HCT116 (cell line): ENCODE data around the gene SLC11A1. TPM values are rescaled to one million over a fixed set of nuclear protein-coding genes. Genes with fewer than 3 reads are reported as not detected.

ENCODE experiments used
- ATAC-seq: fragments of 200-7000 bp; cut with Tn5 transposase; 2 replicates; pipeline ENCODE4 v1.9.1; 2020; ENCODE audit warnings: mild to moderate bottlenecking, moderate library complexity
- BruUV-seq: library from RNA; stranded (reverse); fragments of 400-500 nt; replicated peaks from 2 replicates; lab custom pipeline; 2021; lab: Mats Ljungman, UMichigan
- CTCF ChIA-PET: fragments of 300-600 bp; sonication (Branson Sonifier 250); formaldehyde crosslinking; loops from one replicate; lab custom pipeline; 2021; ENCODE audit warnings: antibody characterized with exemption; lab: Charles Lee
- POLR2A ChIA-PET: fragments of 300-600, 350-600 bp; sonication (Branson Sonifier 250); formaldehyde crosslinking; loops from one replicate; lab custom pipeline; 2021; ENCODE audit warnings: antibody characterized with exemption; lab: Charles Lee
- RAD21 ChIA-PET, 2 experiments: fragments of 300-600 bp; sonication (Branson Sonifier 250); formaldehyde crosslinking; loops; one replicate each; lab custom pipeline; 2023; ENCODE audit warnings: low total read pairs in 2 of 2; ENCODE audit not compliant: uncharacterized antibody in 2 of 2, unreplicated experiment in 2 of 2, low non-redundant PET in 1 of 2; lab: Charles Lee
- DNase-seq: peaks from one replicate; pipeline ENCODE4 v3.0.0-alpha.2; 2010; ENCODE audit warnings: low read depth, low spot score
- H2AFZ ChIP-seq: fragments of 200-600 bp; shearing (Covaris generic), sonication (generic); 2 replicates; pipeline ENCODE4 v1.6.1; 2017; ENCODE audit warnings: low read depth, mixed run types, mixed read lengths, antibody characterized with exemption, low read length; ENCODE audit not compliant: poor library complexity, severe bottlenecking
- H3K27ac ChIP-seq: 2 replicates; pipeline ENCODE4 v1.5.1; 2012; ENCODE audit warnings: low read depth, low read length
- H3K27me3 ChIP-seq: fragments of 200-600 bp; sonication (generic); 2 replicates; pipeline ENCODE4 v1.6.1; 2016; ENCODE audit warnings: mixed run types, low read length, mixed read lengths; ENCODE audit not compliant: insufficient read depth
- H3K36me3 ChIP-seq, 2 experiments: fragments of 200-500 bp in 1 of 2; fragments of 200-600 bp in 1 of 2; sonication (Bioruptor generic) in 1 of 2; sonication (generic) in 1 of 2; 2 replicates each; pipeline versions ENCODE4 v1.5.1 to v1.6.1; 2014 to 2016; ENCODE audit warnings: low read length in 2 of 2, inconsistent platforms in 1 of 2, mixed read lengths in 1 of 2, mixed run types in 1 of 2; ENCODE audit not compliant: insufficient read depth in 2 of 2, control insufficient read depth in 1 of 2
- H3K4me1 ChIP-seq, 2 experiments: fragments of 200-600 bp in 1 of 2; sonication (generic) in 1 of 2; 2 replicates each; pipeline versions ENCODE4 v1.5.1 to v1.6.1; 2012 to 2017; ENCODE audit warnings: low read length in 2 of 2, inconsistent platforms in 1 of 2, mild to moderate bottlenecking in 1 of 2, mixed read lengths in 1 of 2, mixed run types in 1 of 2, moderate library complexity in 1 of 2; ENCODE audit not compliant: insufficient read depth in 2 of 2, control insufficient read depth in 1 of 2
- H3K4me2 ChIP-seq: fragments of 200-600 bp; sonication (generic); 2 replicates; pipeline ENCODE4 v1.6.1; 2017; ENCODE audit warnings: mixed run types, low read length, mixed read lengths
- H3K4me3 ChIP-seq, 2 experiments: fragments of 200-600 bp in 1 of 2; sonication (generic) in 1 of 2; replicated peaks in 1 of 2; 2 replicates each; pipeline ENCODE4 v1.5.1; 2011 to 2016; ENCODE audit warnings: low read length in 2 of 2, control low read depth in 1 of 2, low read depth in 1 of 2, mild to moderate bottlenecking in 1 of 2, mixed read lengths in 1 of 2, mixed run types in 1 of 2
- H3K79me2 ChIP-seq: fragments of 200-600 bp; sonication (generic); 2 replicates; pipeline ENCODE4 v1.6.1; 2017; ENCODE audit warnings: mild to moderate bottlenecking, mixed run types, low read length, moderate library complexity, mixed read lengths; ENCODE audit not compliant: insufficient read depth
- H3K9ac ChIP-seq: fragments of 200-600 bp; sonication (generic); 2 replicates; pipeline ENCODE4 v1.6.1; 2016; ENCODE audit warnings: low read length, mixed read lengths
- H3K9me2 ChIP-seq: fragments of 200-600 bp; sonication (generic), shearing (Covaris generic); 2 replicates; pipeline ENCODE4 v1.6.1; 2017; ENCODE audit warnings: mixed run types, mild to moderate bottlenecking, moderate library complexity; ENCODE audit not compliant: insufficient read depth
- H3K9me3 ChIP-seq, 2 experiments: fragments of 200-500 bp in 1 of 2; fragments of 200-600 bp in 1 of 2; sonication (Bioruptor generic) in 1 of 2; sonication (generic) in 1 of 2; 2 replicates each; pipeline ENCODE4 v1.6.1; 2014 to 2017; ENCODE audit warnings: low read length in 2 of 2, mixed read lengths in 2 of 2, inconsistent platforms in 1 of 2, low read depth in 1 of 2, mild to moderate bottlenecking in 1 of 2, mixed run types in 1 of 2, moderate library complexity in 1 of 2; ENCODE audit not compliant: control insufficient read depth in 1 of 2, insufficient read depth in 1 of 2
- H4K20me1 ChIP-seq: fragments of 200-600 bp; sonication (generic), shearing (Covaris generic); 2 replicates; pipeline ENCODE4 v1.6.1; 2017; ENCODE audit warnings: mixed run types, mild to moderate bottlenecking, moderate library complexity; ENCODE audit not compliant: insufficient read depth
- CEBPB ChIP-seq: IDR thresholded peaks from 2 replicates; pipeline ENCODE4 v1.6.1; 2012; ENCODE audit warnings: low read depth
- EZH2 ChIP-seq: fragments of 200-600 bp; sonication (generic); IDR thresholded peaks from 2 replicates; pipeline ENCODE4 v1.6.1; 2017; ENCODE audit warnings: antibody characterized with exemption, mixed run types
- EZH2phosphoT487 ChIP-seq: fragments of 200-600 bp; IDR thresholded peaks from 2 replicates; pipeline ENCODE4 v1.6.1; 2018; ENCODE audit warnings: antibody characterized with exemption, borderline replicate concordance
- FOSL1 ChIP-seq: IDR thresholded peaks from 2 replicates; pipeline ENCODE4 v1.6.1; 2012; ENCODE audit warnings: low read depth
- POLR2A ChIP-seq: IDR thresholded peaks from 2 replicates; pipeline ENCODE4 v1.7.0; 2011; ENCODE audit warnings: borderline replicate concordance; ENCODE audit not compliant: insufficient read depth, insufficient read length; ENCODE audit errors: extremely low read depth
- SIN3A ChIP-seq: IDR thresholded peaks from 2 replicates; pipeline ENCODE4 v1.6.1; 2012; ENCODE audit warnings: low read depth
- SP1 ChIP-seq: IDR thresholded peaks from 2 replicates; pipeline ENCODE4 v1.6.1; 2012; ENCODE audit warnings: low read depth
- SRF ChIP-seq: IDR thresholded peaks from 2 replicates; pipeline ENCODE4 v1.6.1; 2012; ENCODE audit warnings: low read depth
- intact Hi-C: fragments of 100-400 bp; cut with micrococcal nuclease; formaldehyde crosslinking; loops from 2 replicates; pipeline ENCODE4 v1.10.0; 2022
- total RNA-seq: library from RNA; stranded (reverse); gene quantifications from one replicate; pipeline ENCODE4 v1.2.1, GENCODE V29; 2021; ENCODE audit not compliant: unreplicated experiment
- TF ChIP-seq, protein P1 (sequence below): IDR thresholded peaks from 2 replicates; pipeline ENCODE4 v1.6.1; 2012

The SLC11A1 gene
- total RNA-seq, 1 experiment from 2014 or later, result 0.42 TPM

DNA sequence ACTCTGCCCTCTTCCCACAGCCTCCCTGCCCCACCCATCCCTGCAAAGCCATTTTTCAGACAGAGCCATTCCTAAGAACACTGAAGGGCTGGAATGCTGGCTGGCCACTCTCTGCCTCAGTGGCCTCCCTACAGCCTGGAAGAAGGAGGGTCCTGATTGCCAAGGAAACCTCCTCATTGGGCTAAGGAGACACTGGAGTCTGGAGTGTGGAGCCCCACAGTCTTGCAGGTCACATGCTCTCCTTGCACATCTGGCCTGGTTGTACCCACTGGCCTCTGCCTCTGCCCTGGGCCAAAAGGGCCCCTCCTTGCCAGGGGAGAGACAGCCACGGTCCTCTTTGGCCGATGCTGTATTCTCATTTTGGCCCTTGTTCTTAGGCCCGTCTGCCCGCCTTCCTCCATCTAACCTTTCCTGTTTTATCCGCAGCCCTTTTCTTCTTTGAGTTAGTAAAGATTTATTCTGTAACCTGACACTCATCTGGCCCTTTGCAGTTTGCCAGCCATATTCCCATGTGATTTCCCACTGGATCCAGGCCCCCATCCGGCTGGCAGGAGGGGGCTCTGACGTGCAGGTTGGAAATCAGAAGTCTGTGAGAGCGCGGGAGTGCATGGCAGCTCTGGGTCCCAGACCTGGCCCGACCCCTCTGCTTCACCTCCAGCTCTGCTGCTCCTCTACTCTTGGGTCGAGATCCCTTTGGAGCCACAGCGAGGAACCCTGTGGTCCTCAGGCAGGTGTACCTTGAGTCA is 36.4 kb upstream of the SLC11A1 start:
- no peak for ATAC-seq
- ChIA-PET RAD21 (interaction anchor here in 1 of 2 experiments (0.6 kb wide), 1 partner anchor 1771 kb away, joined by 3 read pairs; no protein-coding TSS in a partner anchor), POLR2A (no interaction called here), CTCF (interaction anchor here (1.1 kb wide), 1 partner anchor 12 kb away, joined by 3 read pairs; no protein-coding TSS in a partner anchor)
- Histone ChIP-seq H3K9me3 (no peaks in the 10 kb centered on the region), H3K4me1 (no peaks in the 10 kb centered on the region), H3K27ac (no peak overlapping the region), H3K9ac (no peak overlapping the region), H3K4me3 (no peak overlapping the region), H3K79me2 (no peaks in the 10 kb centered on the region), H4K20me1 (no peaks in the 10 kb centered on the region), H3K27me3 (no peaks in the 10 kb centered on the region), H2AFZ (no peak overlapping the region), H3K9me2 (no peaks in the 10 kb centered on the region), H3K4me2 (no peak overlapping the region), H3K36me3 (no peaks in the 10 kb centered on the region)
- TF ChIP-seq FOSL1 (no peak), SP1 (no peak), EZH2phosphoT487 (no peak), SRF (no peak)
- TF ChIP-seq, protein P1, sequence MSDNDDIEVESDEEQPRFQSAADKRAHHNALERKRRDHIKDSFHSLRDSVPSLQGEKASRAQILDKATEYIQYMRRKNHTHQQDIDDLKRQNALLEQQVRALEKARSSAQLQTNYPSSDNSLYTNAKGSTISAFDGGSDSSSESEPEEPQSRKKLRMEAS, result no peak
- no TSS peak for BruUV-seq
- DNase-seq, result no peak
- intact Hi-C loops, result no loop called here

DNA sequence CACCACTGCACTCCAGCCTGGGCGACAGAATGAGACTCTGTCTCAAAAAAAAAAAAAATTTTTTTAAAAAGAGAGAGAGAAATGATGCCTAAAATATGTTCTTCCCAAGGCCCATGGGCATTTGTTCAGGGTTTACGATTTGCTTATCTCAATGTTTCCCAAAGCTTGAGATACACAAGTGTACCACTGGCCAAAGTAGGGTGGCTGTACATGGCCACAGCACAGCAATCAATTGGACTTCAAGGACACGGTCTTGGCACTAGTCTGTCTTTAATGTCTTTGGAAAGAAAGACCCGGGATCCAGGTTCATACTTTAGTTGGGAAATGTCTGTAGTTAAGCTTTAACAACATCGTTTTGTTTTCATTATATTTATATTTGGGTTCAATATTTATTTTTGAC is 34.9 kb upstream of the SLC11A1 start:
- ChIA-PET CTCF (interaction anchor here (1.1 kb wide), 1 partner anchor 10 kb away, joined by 3 read pairs; no protein-coding TSS in a partner anchor), POLR2A (no interaction called here)

More for the DNA sequence above, 34.9 kb upstream of the SLC11A1 start:
- Histone ChIP-seq H3K9me3 (peaks cover 0 to 3% of the 10 kb centered on the region in 2 experiments; a peak in 1 of 4 replicates), H3K4me3 (no peak overlapping the region), H3K27ac (no peak overlapping the region), H3K79me2 (no peaks in the 10 kb centered on the region), H3K4me2 (no peak overlapping the region), H3K27me3 (no peaks in the 10 kb centered on the region), H3K36me3 (no peaks in the 10 kb centered on the region), H2AFZ (no peak overlapping the region), H4K20me1 (no peaks in the 10 kb centered on the region), H3K9ac (no peak overlapping the region), H3K4me1 (no peaks in the 10 kb centered on the region), H3K9me2 (no peaks in the 10 kb centered on the region)
- ATAC-seq, result no peak
- no peak for TF ChIP-seq POLR2A
- TF ChIP-seq CEBPB, result no peak
- TF ChIP-seq EZH2, result no peak
- TF ChIP-seq SIN3A, result no peak
- RAD21 ChIA-PET, result no interaction called here
- intact Hi-C loops, result no loop called here
- BruUV-seq, result no TSS peak
- no peak for DNase-seq
